GM12878 (cell line): Measurements from ENCODE around the gene C14orf119. TPM values are rescaled to one million over a fixed set of nuclear protein-coding genes. Genes with fewer than 3 reads are reported as not detected.

Experiments used
- ATAC-seq: fragments of 200-7000 bp; cut with Tn5 transposase; 3 replicates; pipeline ENCODE4 v1.9.1; 2020; ENCODE audit warnings: mild to moderate bottlenecking, moderate library complexity
- BruUV-seq: library from RNA; stranded (reverse); fragments of 400-500 nt; replicated peaks from 2 replicates; lab custom pipeline; 2021; lab: Mats Ljungman, UMichigan
- CTCF ChIA-PET: fragments of 300-600 bp; sonication (Branson Sonifier 250); formaldehyde crosslinking; extraction: SDS; loops from one replicate; lab custom pipeline; 2021; ENCODE audit warnings: inconsistent platforms; lab: Yijun Ruan, JAX
- POLR2A ChIA-PET: fragments of 350-600 bp; formaldehyde crosslinking; extraction: SDS; loops from one replicate; lab custom pipeline; 2021; ENCODE audit warnings: inconsistent platforms; lab: Charles Lee
- RAD21 ChIA-PET: fragments of 300-600 bp; sonication (Branson Sonifier 250); formaldehyde crosslinking; loops from one replicate; lab custom pipeline; 2023; ENCODE audit warnings: antibody characterized with exemption; ENCODE audit not compliant: unreplicated experiment; lab: Charles Lee
- SMC1A ChIA-PET: fragments of 300-600 bp; sonication (Branson Sonifier 250); formaldehyde crosslinking; loops from one replicate; lab custom pipeline; 2023; ENCODE audit not compliant: unreplicated experiment, uncharacterized antibody; lab: Charles Lee
- DNase-seq: peaks from one replicate; pipeline ENCODE4 v3.0.0-alpha.2; 2011; ENCODE audit warnings: low read depth, low spot score
- FAIRE-seq: peaks from 3 replicates; lab custom pipeline; 2011; peaks lifted over from hg19 to GRCh38; lab: Jason Lieb, UNC
- H2AFZ ChIP-seq: 2 replicates; pipeline ENCODE4 v1.6.0; 2011; ENCODE audit warnings: low read depth, low read length, control low read depth; ENCODE audit not compliant: control insufficient read depth
- H3K27ac ChIP-seq: 2 replicates; pipeline ENCODE4 v1.5.1; 2011; ENCODE audit warnings: control low read depth; ENCODE audit not compliant: control insufficient read depth, insufficient read depth
- H3K27me3 ChIP-seq, 2 experiments: replicated peaks in 1 of 2; 2 replicates each; pipeline versions ENCODE4 v1.6.0 to v1.6.1; 2011; ENCODE audit warnings: low read length in 1 of 2; ENCODE audit not compliant: control insufficient read depth in 2 of 2, insufficient read depth in 2 of 2
- H3K36me3 ChIP-seq, 2 experiments: 2 replicates each; pipeline ENCODE4 v1.5.1; 2011; ENCODE audit warnings: low read length in 1 of 2; ENCODE audit not compliant: control insufficient read depth in 2 of 2, insufficient read depth in 2 of 2
- H3K4me1 ChIP-seq: 2 replicates; pipeline ENCODE4 v1.6.1; 2011; ENCODE audit warnings: mild to moderate bottlenecking, low read length, moderate library complexity, mixed read lengths; ENCODE audit not compliant: control insufficient read depth, insufficient read depth
- H3K4me2 ChIP-seq: 2 replicates; pipeline ENCODE4 v1.6.0; 2011; ENCODE audit warnings: control low read depth; ENCODE audit not compliant: control insufficient read depth, insufficient read depth
- H3K4me3 ChIP-seq: fragments of 200-600 bp; sonication (generic); 2 replicates; pipeline ENCODE4 v1.5.1; 2016
- H3K79me2 ChIP-seq: 2 replicates; pipeline ENCODE4 v1.6.0; 2011; ENCODE audit warnings: low read length; ENCODE audit not compliant: control insufficient read depth, insufficient read depth
- H3K9ac ChIP-seq: 2 replicates; pipeline ENCODE4 v1.8.0; 2011; ENCODE audit warnings: low read length, control low read depth, mixed read lengths; ENCODE audit not compliant: control insufficient read depth, insufficient read depth
- H3K9me3 ChIP-seq: replicated peaks from 3 replicates; pipeline ENCODE4 v1.5.1; 2011; ENCODE audit warnings: mild to moderate bottlenecking, low read length; ENCODE audit not compliant: control insufficient read depth, insufficient read depth
- H4K20me1 ChIP-seq: 2 replicates; pipeline ENCODE4 v1.6.0; 2011; ENCODE audit not compliant: control insufficient read depth, insufficient read depth
- CHD2 ChIP-seq: IDR thresholded peaks from 2 replicates; pipeline ENCODE4 v1.6.1; 2011; ENCODE audit warnings: low read depth, low read length, improper control_type of control experiment, borderline replicate concordance
- HDAC6 ChIP-seq: fragments of 200-600 bp; sonication (generic); IDR thresholded peaks from one replicate; pipeline ENCODE4 v1.8.0; 2017; ENCODE audit warnings: antibody characterized with exemption; ENCODE audit not compliant: unreplicated experiment
- MEF2B ChIP-seq: fragments of 450-650 bp; IDR thresholded peaks from 2 replicates; pipeline ENCODE4 v1.6.1; 2018; ENCODE audit warnings: mild to moderate bottlenecking, moderate library complexity; ENCODE audit not compliant: partially characterized antibody, poor library complexity, severe bottlenecking
- NFIC ChIP-seq: IDR thresholded peaks from 2 replicates; pipeline ENCODE4 v1.6.1; 2012; ENCODE audit warnings: low read depth, mild to moderate bottlenecking, inconsistent platforms, low read length, moderate library complexity
- NFYB ChIP-seq: IDR thresholded peaks from 2 replicates; pipeline ENCODE4 v1.6.1; 2011; ENCODE audit warnings: low read depth, mild to moderate bottlenecking, low read length, improper control_type of control experiment, moderate library complexity; ENCODE audit not compliant: insufficient read depth
- RCOR1 ChIP-seq: conservative IDR thresholded peaks from 2 replicates; pipeline ENCODE4 v1.6.1; 2012; ENCODE audit warnings: low read depth, low read length, improper control_type of control experiment
- YY1 ChIP-seq: IDR thresholded peaks from 2 replicates; pipeline ENCODE4 v1.6.1; 2011; ENCODE audit warnings: low read depth, mild to moderate bottlenecking, low read length
- ZZZ3 ChIP-seq: IDR thresholded peaks from 2 replicates; pipeline ENCODE4 v1.6.1; 2011; ENCODE audit warnings: low read depth; ENCODE audit not compliant: control insufficient read depth, insufficient read length
- WGBS: methylation state at CpG from one replicate; pipeline ENCODE4 v1.1.6; 2016; ENCODE audit warnings: low lambda C conversion rate; ENCODE audit not compliant: insufficient replicate concordance, insufficient coverage; ENCODE audit errors: missing lambda C conversion rate; 5-methylcytosine and 5-hydroxymethylcytosine counted together
- in situ Hi-C: fragments of 300-500 bp; cut with MboI; formaldehyde crosslinking; loops from 9 replicates; pipeline ENCODE4 v1.14.3; 2018; ENCODE audit warnings: mixed read lengths
- intact Hi-C: fragments of 100-400 bp; cut with micrococcal nuclease; formaldehyde crosslinking; loops from one replicate; pipeline ENCODE4 v1.14.2; 2022; ENCODE audit not compliant: unreplicated experiment
- polyA plus RNA-seq, 11 experiments: library from polyadenylated mRNA; depleted of rRNA in 4 of 11; unstranded in 6 of 11; stranded (reverse) in 5 of 11; fragments of >200 nt; fragmentation: Nextera tagmentation in 4 of 11; fragmentation: Illumina TruSeq in 1 of 11; extraction: Ambion mirVana in 4 of 11; extraction: Trizol in 1 of 11; gene quantifications; 1 replicate in 1 of 11; 2 replicates in 10 of 11; pipeline versions ENCODE4 v1.2.1 to v1.2.3, GENCODE V29; 2011 to 2016; ENCODE audit warnings: inconsistent platforms in 2 of 11, missing spikeins in 2 of 11, low read depth in 1 of 11
- total RNA-seq, 4 experiments: library from RNA; depleted of rRNA in 3 of 4; stranded (reverse); fragments of >200 nt in 3 of 4; fragmentation: Illumina TruSeq in 1 of 4; extraction: Trizol in 1 of 4; gene quantifications; 2 replicates each; pipeline versions ENCODE4 v1.2.1 to v1.2.3, GENCODE V29; 2013 to 2021

C14orf119 gene
- total and polyA plus RNA-seq, 10 of the 15 experiments (the other 5 are each of a cell fraction or from before 2014, with no cell fraction given): 32.3 to 228 (median 57.6) TPM

DNA sequence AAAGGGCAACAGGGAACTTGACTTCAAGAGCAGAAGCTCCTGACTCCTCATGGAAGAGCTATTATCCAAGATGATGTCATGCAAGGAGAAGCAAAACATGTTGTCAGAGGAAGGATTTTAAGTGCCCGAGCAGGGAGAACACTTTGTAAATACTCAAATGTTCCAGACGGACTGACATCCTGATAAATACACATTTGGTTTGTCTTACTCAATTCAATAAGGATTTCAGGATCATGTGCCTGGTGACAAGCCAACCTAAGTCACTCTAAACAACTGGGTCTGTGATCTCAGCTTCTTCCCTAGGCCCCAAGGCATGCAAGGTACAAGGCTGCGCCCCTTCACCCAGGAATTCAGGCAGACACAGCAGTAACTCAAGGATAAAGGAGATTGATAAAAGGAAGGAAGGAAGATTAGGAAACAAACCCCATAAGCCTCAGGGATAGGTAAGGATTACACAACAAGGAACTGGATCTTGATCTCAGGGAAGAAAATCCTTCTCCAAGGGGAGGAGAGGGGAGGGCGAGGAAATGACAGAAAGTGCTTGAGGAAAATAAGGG, 50.6 kb downstream of the C14orf119 start:
- no peaks in the 10 kb centered on the region for H3K79me2 ChIP-seq
- ChIA-PET CTCF (interaction anchor here (1.9 kb wide), 1 partner anchor 25 kb away, joined by 6 read pairs; no protein-coding TSS in a partner anchor), POLR2A (no interaction called here), SMC1A (no interaction called here), RAD21 (no interaction called here)
- H3K4me3 ChIP-seq: no peak overlapping the region
- 25% methylated on average over 4 of the region's 4 CpGs for WGBS
- BruUV-seq: no TSS peak
- FAIRE-seq (no peak), DNase-seq (no peak), ATAC-seq (no peak)
- H3K4me1 ChIP-seq: no peaks in the 10 kb centered on the region; the same call in 1 of the 2 replicates
- no peak overlapping the region for H3K4me2 ChIP-seq
- no peak overlapping the region for H2AFZ ChIP-seq
- H3K9me3 ChIP-seq: no peaks in the 10 kb centered on the region
- no peak overlapping the region for H3K27ac ChIP-seq
- no peak for TF ChIP-seq MEF2B
- no peak for TF ChIP-seq NFYB
- TF ChIP-seq ZZZ3: no peak
- no peak for TF ChIP-seq YY1
- TF ChIP-seq NFIC: no peak
- no peak for TF ChIP-seq CHD2
- no peak for TF ChIP-seq RCOR1
- TF ChIP-seq HDAC6: no peak
- H3K27me3 ChIP-seq: peaks cover 2% of the 10 kb centered on the region in 2 experiments
- H4K20me1 ChIP-seq: no peaks in the 10 kb centered on the region; the same call in 1 of the 2 replicates
- H3K36me3 ChIP-seq: no peaks in the 10 kb centered on the region
- in situ Hi-C loops (no loop called here), intact Hi-C loops (no loop called here)
- no peak overlapping the region for H3K9ac ChIP-seq
